Measurements from ENCODE around the gene GPR132.
"Not testable (repeated sequence)": the region's sequence is repeated elsewhere in the genome, so short reads cannot be mapped to it uniquely, and the experiment has no call there.

Gene GPR132

GRCh38 chr14:105041841-105042765, 23.1 kb downstream of the GPR132 start:
- DNase-seq (ENCODE audit: low read depth), result no peak

- DNase-seq (ENCODE audit: low read depth), result no peak
These were observed 25.6 kb downstream of the GPR132 start for GRCh38 chr14:105039458-105040205.

GRCh38 chr14:105035616-105036015, 29.6 kb downstream of the GPR132 start:
- not testable (repeated sequence) for DNase-seq (ENCODE audit: low read depth)

GRCh38 chr14:105034315-105035039, 30.8 kb downstream of the GPR132 start:
- DNase-seq (ENCODE audit: low read depth), result no peak

GRCh38 chr14:105033412-105033900, 31.8 kb downstream of the GPR132 start:
- not testable (repeated sequence) for DNase-seq (ENCODE audit: low read depth)

GRCh38 chr14:105032451-105032901, 32.8 kb downstream of the GPR132 start:
- not testable (repeated sequence) for DNase-seq (ENCODE audit: low read depth)

- DNase-seq (ENCODE audit: low read depth), result no peak
These were observed 34.3 kb downstream of the GPR132 start for GRCh38 chr14:105030836-105031396.

GRCh38 chr14:105030194-105030593, 35.0 kb downstream of the GPR132 start:
- DNase-seq (ENCODE audit: low read depth), result no peak

- DNase-seq (ENCODE audit: low read depth), result no peak
These were observed 35.8 kb downstream of the GPR132 start for GRCh38 chr14:105029402-105029801.

- no peak for DNase-seq (ENCODE audit: low read depth)
These were observed 36.8 kb downstream of the GPR132 start for GRCh38 chr14:105028251-105028927.

- DNase-seq (ENCODE audit: low read depth), result not testable (repeated sequence)
These were observed 37.5 kb downstream of the GPR132 start for GRCh38 chr14:105027718-105028117.

GRCh38 chr14:105026802-105027563, 38.2 kb downstream of the GPR132 start:
- DNase-seq (ENCODE audit: low read depth), result no peak

- no peak for DNase-seq (ENCODE audit: low read depth)
These were observed 39.0 kb downstream of the GPR132 start for GRCh38 chr14:105026033-105026785.

- DNase-seq (ENCODE audit: low read depth), result no peak
These were observed 39.8 kb downstream of the GPR132 start for GRCh38 chr14:105025429-105025828.

- no peak for DNase-seq (ENCODE audit: low read depth)
These were observed 41.3 kb downstream of the GPR132 start for GRCh38 chr14:105023791-105024480.

- no peak for DNase-seq (ENCODE audit: low read depth)
These were observed 42.1 kb downstream of the GPR132 start for GRCh38 chr14:105023144-105023543.

- DNase-seq (ENCODE audit: low read depth), result no peak
These were observed 43.0 kb downstream of the GPR132 start for GRCh38 chr14:105022276-105022670.

GRCh38 chr14:105021656-105022275, 43.5 kb downstream of the GPR132 start:
- DNase-seq (ENCODE audit: low read depth), result no peak
